Stimulated activated CD4-positive, alpha-beta T cell treated with anti-CD3 and anti-CD28 coated beads, Interleukin-4, amount 100 ng/mL, for 24 hours (primary cell): ENCODE data around the gene C2.
A peak's percentile ranks its signal among the peaks of the same experiment; 100 is the strongest.
"Not testable (repeated sequence)": the region's sequence is repeated elsewhere in the genome, so short reads cannot be mapped to it uniquely, and the experiment has no call there.

Experiments
- DNase-seq: peaks from one replicate; pipeline ENCODE4 v3.0.0-alpha.2; 2020

The C2 gene

GRCh38 chr6:31899215-31899614 lies 28.3 kb upstream of the C2 start:
- DNase-seq, result no peak

GRCh38 chr6:31899882-31900722 lies 27.4 kb upstream of the C2 start:
- DNase-seq, result no peak

- DNase-seq, result no peak
Measured at GRCh38 chr6:31900917-31901414, 26.6 kb upstream of the C2 start.

- peak; percentile 70 for DNase-seq
Measured at GRCh38 chr6:31901415-31901952, 26.0 kb upstream of the C2 start.

GRCh38 chr6:31901953-31902643 lies 25.4 kb upstream of the C2 start, which contains the start of gene ZBTB12:
Gene ZBTB12, minus strand, starts transcription at chr6:31902086. Its CDS starts 781 bp downstream, at chr6:31901305.
- DNase-seq, result peak; percentile 85

GRCh38 chr6:31903957-31904356 lies 23.6 kb upstream of the C2 start:
- no peak for DNase-seq

GRCh38 chr6:31905041-31905440 lies 22.5 kb upstream of the C2 start:
- no peak for DNase-seq

- DNase-seq, result no peak
Measured at GRCh38 chr6:31906122-31906521, 21.4 kb upstream of the C2 start.

GRCh38 chr6:31906727-31907126 lies 20.8 kb upstream of the C2 start:
- not testable (repeated sequence) for DNase-seq

- no peak for DNase-seq
Measured at GRCh38 chr6:31907158-31907813, 20.2 kb upstream of the C2 start.

GRCh38 chr6:31908255-31908654 lies 19.3 kb upstream of the C2 start:
- not testable (repeated sequence) for DNase-seq

- DNase-seq, result no peak
Measured at GRCh38 chr6:31908791-31909190, 18.7 kb upstream of the C2 start.

- not testable (repeated sequence) for DNase-seq
Measured at GRCh38 chr6:31909298-31909697, 18.2 kb upstream of the C2 start.

- DNase-seq, result no peak
Measured at GRCh38 chr6:31911826-31912585, 15.5 kb upstream of the C2 start.

- no peak for DNase-seq
Measured at GRCh38 chr6:31915351-31915750, 12.2 kb upstream of the C2 start.

GRCh38 chr6:31915756-31916155 lies 11.8 kb upstream of the C2 start:
- no peak for DNase-seq

- no peak for DNase-seq
Measured at GRCh38 chr6:31918069-31918720, 9.3 kb upstream of the C2 start.

GRCh38 chr6:31919624-31920303 lies 7.8 kb upstream of the C2 start:
- no peak for DNase-seq

GRCh38 chr6:31920811-31921210 lies 6.7 kb upstream of the C2 start:
- DNase-seq, result no peak

- peak; percentile 24 for DNase-seq
Measured at GRCh38 chr6:31922942-31923341, 4.6 kb upstream of the C2 start.
